Activated naive CD4-positive, alpha-beta T cell treated with anti-CD3 and anti-CD28 coated beads, Interleukin-2, amount 50 U/mL, for 24 hours (primary cell): ENCODE data around the gene CIT.

Source experiments
- H3K27ac Mint-ChIP-seq: one replicate; pipeline ENCODE4 v1.8.0; 2021; ENCODE audit warnings: mild to moderate bottlenecking, mixed read lengths
- H3K27me3 Mint-ChIP-seq: one replicate; pipeline ENCODE4 v1.8.0; 2021; ENCODE audit warnings: mixed read lengths
- H3K36me3 Mint-ChIP-seq: one replicate; pipeline ENCODE4 v1.8.0; 2021; ENCODE audit warnings: mixed read lengths
- H3K4me1 Mint-ChIP-seq: one replicate; pipeline ENCODE4 v1.8.0; 2021; ENCODE audit warnings: mixed read lengths
- H3K4me3 Mint-ChIP-seq: one replicate; pipeline ENCODE4 v1.8.0; 2021; ENCODE audit warnings: mild to moderate bottlenecking, mixed read lengths
- H3K9me3 Mint-ChIP-seq: one replicate; pipeline ENCODE4 v1.8.0; 2021; ENCODE audit warnings: mixed read lengths

The CIT gene

GRCh38 chr12:119687879-119688278, 189.2 kb downstream of the CIT start:
- H3K27ac Mint-ChIP-seq = no peak overlapping the region
- H3K27me3 Mint-ChIP-seq = no peaks in the 10 kb centered on the region
- H3K36me3 Mint-ChIP-seq = peaks cover 3% of the 10 kb centered on the region
- no peaks in the 10 kb centered on the region for H3K9me3 Mint-ChIP-seq
- H3K4me1 Mint-ChIP-seq = peaks cover 1% of the 10 kb centered on the region
- no peak overlapping the region for H3K4me3 Mint-ChIP-seq

- Mint-ChIP-seq H3K27me3 (no peaks in the 10 kb centered on the region), H3K4me3 (no peak overlapping the region), H3K36me3 (peaks cover 3% of the 10 kb centered on the region), H3K9me3 (no peaks in the 10 kb centered on the region), H3K27ac (no peak overlapping the region), H3K4me1 (peaks cover 6% of the 10 kb centered on the region)
Observed at GRCh38 chr12:119687406-119687805, 189.7 kb downstream of the CIT start.

DNA sequence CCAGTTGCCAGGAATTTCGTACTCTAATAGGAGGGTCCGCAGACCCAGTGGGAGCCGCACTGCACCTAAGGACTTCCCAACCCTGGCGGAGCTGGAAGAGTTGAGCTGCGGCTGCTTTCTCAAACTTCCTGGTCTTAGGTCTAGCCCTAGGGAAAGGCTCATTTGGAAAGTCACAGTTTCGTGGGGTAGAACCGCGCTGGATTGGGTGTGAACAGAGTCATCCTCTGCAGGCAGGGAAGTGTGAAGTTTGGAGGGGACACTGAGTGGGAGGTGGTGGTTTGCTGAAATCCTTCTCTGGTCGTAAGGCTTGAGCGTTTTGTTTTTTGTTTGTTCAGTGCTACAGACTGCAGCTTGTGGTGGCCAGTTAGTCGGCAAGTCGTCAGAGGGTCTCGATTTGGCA, 190.3 kb downstream of the CIT start:
- H3K27ac Mint-ChIP-seq = no peak overlapping the region
- no peaks in the 10 kb centered on the region for H3K27me3 Mint-ChIP-seq
- peaks cover 12% of the 10 kb centered on the region for H3K4me1 Mint-ChIP-seq

GRCh38 chr12:119686355-119686754, 190.8 kb downstream of the CIT start:
- peaks cover 4% of the 10 kb centered on the region for H3K36me3 Mint-ChIP-seq

More for the DNA sequence above, 190.3 kb downstream of the CIT start:
- Mint-ChIP-seq H3K9me3 (no peaks in the 10 kb centered on the region), H3K4me3 (no peak overlapping the region), H3K36me3 (peaks cover 4% of the 10 kb centered on the region)

DNA sequence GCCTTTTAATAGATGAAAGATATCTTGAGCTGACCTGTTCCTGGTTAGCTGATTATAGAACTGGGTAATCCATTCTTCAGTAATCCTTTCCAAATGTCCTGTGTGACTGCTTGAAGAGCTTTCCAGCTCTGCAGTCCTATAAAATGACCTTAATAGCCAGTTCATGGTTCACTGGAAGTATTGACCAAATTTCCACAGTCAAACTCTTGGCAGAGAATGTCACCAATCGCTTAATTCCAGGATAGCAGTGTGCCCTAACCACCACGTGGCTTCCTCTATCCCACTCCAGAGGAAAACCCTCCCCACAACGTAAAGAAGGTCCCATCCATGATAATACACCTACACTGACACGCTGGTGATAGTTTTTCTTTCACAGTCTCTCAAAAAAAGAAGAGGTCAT, 191.7 kb downstream of the CIT start:
- no peak overlapping the region for H3K27ac Mint-ChIP-seq

More at GRCh38 chr12:119686355-119686754, 190.8 kb downstream of the CIT start:
- Mint-ChIP-seq H3K4me1 (peaks cover 12% of the 10 kb centered on the region), H3K4me3 (no peak overlapping the region), H3K27me3 (no peaks in the 10 kb centered on the region), H3K9me3 (no peaks in the 10 kb centered on the region), H3K27ac (no peak overlapping the region)

DNA sequence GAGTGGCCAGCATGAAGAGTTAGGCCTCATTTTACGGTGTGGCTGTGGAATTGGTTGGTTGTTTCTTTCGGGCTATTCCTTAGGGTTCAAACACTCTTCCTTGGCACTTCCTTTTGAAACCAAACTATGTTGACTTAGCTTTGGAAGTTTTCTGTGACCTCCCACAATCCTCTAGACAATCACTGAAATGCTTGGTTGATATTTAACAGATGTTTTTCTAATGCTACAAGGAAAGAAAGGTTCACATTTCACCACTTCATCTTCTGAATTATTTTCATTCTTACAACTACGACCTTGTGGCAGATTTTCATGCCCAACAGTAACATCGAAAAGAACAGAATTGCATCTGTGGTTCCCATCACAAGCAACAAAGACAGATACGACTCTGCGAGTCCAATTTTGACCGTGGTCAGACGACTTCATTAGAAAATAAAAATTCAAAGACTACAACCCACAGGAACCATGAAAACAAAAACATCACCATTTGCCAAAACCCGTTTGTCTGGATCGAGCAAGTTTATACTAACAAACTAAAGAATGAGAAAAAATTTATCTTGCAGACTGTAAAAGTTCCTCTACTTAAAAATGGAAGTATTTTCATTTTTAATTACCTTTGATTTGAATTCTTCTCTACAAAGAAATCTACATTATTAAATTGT, 192.3 kb downstream of the CIT start:
- Mint-ChIP-seq H3K27me3 (no peaks in the 10 kb centered on the region), H3K9me3 (no peaks in the 10 kb centered on the region), H3K4me1 (peaks cover 12% of the 10 kb centered on the region), H3K4me3 (no peak overlapping the region), H3K36me3 (peaks cover 5% of the 10 kb centered on the region), H3K27ac (no peak overlapping the region)

More for the DNA sequence above, 191.7 kb downstream of the CIT start:
- no peaks in the 10 kb centered on the region for H3K27me3 Mint-ChIP-seq
- no peak overlapping the region for H3K4me3 Mint-ChIP-seq
- H3K4me1 Mint-ChIP-seq = peaks cover 12% of the 10 kb centered on the region
- no peaks in the 10 kb centered on the region for H3K9me3 Mint-ChIP-seq
- peaks cover 4% of the 10 kb centered on the region for H3K36me3 Mint-ChIP-seq

GRCh38 chr12:119683816-119684215, 193.3 kb downstream of the CIT start:
- Mint-ChIP-seq H3K36me3 (peaks cover 9% of the 10 kb centered on the region), H3K9me3 (no peaks in the 10 kb centered on the region), H3K27ac (no peak overlapping the region)

DNA sequence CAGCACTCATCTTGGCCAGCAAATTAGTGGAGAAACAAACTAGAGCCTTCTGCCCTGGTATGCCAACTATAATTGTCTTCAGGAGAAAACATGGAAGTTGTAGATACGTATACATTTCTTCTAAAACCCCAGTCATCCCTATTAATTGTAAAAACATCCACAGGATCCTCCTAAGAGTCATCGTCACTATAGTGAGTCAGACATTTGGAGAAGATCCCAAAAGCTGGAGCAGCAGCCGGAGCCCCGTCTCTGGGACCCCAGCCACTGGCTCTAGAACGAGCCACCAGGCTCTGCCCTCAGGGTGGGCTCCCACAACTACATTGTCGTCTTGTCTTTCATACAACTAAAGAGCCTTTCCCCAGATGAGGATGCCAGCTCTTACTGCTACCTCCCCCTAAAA, 193.7 kb downstream of the CIT start:
- Mint-ChIP-seq H3K4me3 (no peak overlapping the region), H3K4me1 (peaks cover 12% of the 10 kb centered on the region), H3K9me3 (no peaks in the 10 kb centered on the region), H3K27me3 (no peaks in the 10 kb centered on the region), H3K27ac (no peak overlapping the region), H3K36me3 (peaks cover 10% of the 10 kb centered on the region)

More at GRCh38 chr12:119683816-119684215, 193.3 kb downstream of the CIT start:
- Mint-ChIP-seq H3K4me1 (peaks cover 12% of the 10 kb centered on the region), H3K27me3 (no peaks in the 10 kb centered on the region), H3K4me3 (no peak overlapping the region)

- H3K36me3 Mint-ChIP-seq = peaks cover 11% of the 10 kb centered on the region
- no peaks in the 10 kb centered on the region for H3K9me3 Mint-ChIP-seq
- H3K4me3 Mint-ChIP-seq = no peak overlapping the region
Observed at GRCh38 chr12:119682639-119683252, 194.4 kb downstream of the CIT start.

GRCh38 chr12:119681728-119682638, 195.1 kb downstream of the CIT start:
- Mint-ChIP-seq H3K4me1 (peaks cover 12% of the 10 kb centered on the region), H3K4me3 (no peak overlapping the region), H3K27me3 (no peaks in the 10 kb centered on the region), H3K27ac (no peak overlapping the region), H3K36me3 (peaks cover 13% of the 10 kb centered on the region), H3K9me3 (no peaks in the 10 kb centered on the region)

More at GRCh38 chr12:119682639-119683252, 194.4 kb downstream of the CIT start:
- H3K27ac Mint-ChIP-seq = peak overlapping the region; percentile 18
- no peaks in the 10 kb centered on the region for H3K27me3 Mint-ChIP-seq
- peaks cover 12% of the 10 kb centered on the region for H3K4me1 Mint-ChIP-seq

DNA sequence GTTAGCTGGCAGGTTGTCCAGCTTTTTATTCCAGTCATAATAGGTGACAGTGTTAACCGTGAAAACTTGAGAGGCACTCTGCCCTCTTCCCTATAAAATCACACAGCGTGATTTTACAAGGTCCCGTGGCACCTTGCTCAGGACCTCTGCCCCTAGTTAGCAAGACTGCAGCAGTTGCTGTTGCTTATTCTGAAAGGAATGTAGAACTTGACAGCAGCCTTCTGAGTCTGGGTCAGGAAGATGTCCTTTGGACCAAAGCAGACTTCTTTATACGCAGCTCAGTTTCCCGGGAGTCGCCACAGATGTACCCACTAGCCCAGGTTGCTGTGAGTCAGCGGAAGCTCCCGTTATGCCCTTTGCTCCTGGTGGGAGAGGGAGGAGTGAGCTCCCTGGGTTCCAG, 196.0 kb downstream of the CIT start:
- Mint-ChIP-seq H3K27me3 (no peaks in the 10 kb centered on the region), H3K27ac (no peak overlapping the region), H3K4me1 (peaks cover 12% of the 10 kb centered on the region), H3K36me3 (peaks cover 19% of the 10 kb centered on the region), H3K4me3 (no peak overlapping the region), H3K9me3 (no peaks in the 10 kb centered on the region)

DNA sequence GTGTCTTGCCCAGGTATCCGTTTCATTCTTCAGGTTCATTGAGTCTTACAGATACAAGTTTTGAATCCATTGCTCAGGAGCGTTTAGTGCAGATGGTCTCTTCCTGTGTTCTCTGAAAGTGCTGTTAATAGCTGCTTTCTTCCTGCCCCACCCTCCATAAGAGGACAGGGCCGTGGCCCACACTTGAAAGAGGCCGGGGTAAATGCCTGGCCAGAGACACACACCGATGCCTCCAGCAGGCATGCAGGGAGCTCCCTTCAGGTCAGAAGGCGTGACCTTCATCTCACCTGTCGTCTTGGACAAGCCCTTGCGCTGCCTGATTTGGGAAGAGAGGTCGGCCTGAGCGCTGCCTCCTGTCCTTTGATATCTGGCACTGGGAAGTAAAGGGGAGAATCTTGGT, 197.6 kb downstream of the CIT start:
- Mint-ChIP-seq H3K36me3 (peaks cover 21% of the 10 kb centered on the region), H3K4me1 (peaks cover 12% of the 10 kb centered on the region)

DNA sequence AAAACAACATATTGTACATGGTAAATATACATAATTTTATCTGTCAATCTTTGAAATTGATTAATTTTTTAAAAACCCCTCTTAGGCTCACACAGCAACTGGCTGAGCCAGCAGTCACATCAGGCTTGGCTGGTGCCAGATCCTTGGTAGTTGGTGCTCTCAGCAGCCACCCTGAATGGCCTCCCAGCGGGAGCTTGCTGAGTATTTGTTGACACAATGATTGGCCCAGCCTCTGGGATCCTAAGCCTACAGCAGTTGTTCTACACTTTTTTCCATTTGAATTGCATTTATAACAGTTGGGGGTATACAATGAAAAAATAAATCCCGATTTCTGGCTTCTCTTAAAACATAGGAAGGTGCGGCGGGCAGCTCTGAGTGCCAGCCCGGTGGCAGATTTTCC, 198.0 kb downstream of the CIT start:
- H3K9me3 Mint-ChIP-seq = no peaks in the 10 kb centered on the region
- H3K27me3 Mint-ChIP-seq = no peaks in the 10 kb centered on the region
- no peak overlapping the region for H3K27ac Mint-ChIP-seq
- H3K4me3 Mint-ChIP-seq = no peak overlapping the region
- H3K4me1 Mint-ChIP-seq = peaks cover 12% of the 10 kb centered on the region
- peaks cover 21% of the 10 kb centered on the region for H3K36me3 Mint-ChIP-seq

More for the DNA sequence above, 197.6 kb downstream of the CIT start:
- H3K9me3 Mint-ChIP-seq = no peaks in the 10 kb centered on the region
- H3K4me3 Mint-ChIP-seq = no peak overlapping the region
- no peak overlapping the region for H3K27ac Mint-ChIP-seq
- no peaks in the 10 kb centered on the region for H3K27me3 Mint-ChIP-seq

DNA sequence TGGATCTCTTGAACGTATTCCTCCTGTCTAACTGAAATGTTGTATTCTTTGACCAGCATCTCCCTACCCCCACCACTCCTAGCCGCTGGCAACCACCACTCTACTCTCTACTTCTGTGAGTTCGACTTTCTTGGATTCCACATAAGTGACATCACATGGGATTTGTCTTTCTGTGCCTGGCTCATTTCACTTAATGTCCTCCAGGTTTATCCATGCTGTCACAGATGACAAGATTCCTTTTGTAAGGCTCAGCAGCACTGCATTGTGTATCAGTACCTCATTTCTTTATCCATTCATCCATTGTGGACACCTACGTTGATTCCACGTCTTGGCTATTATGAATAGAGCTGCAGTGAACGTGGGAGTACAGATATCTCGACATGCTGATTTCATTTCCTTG, 198.7 kb downstream of the CIT start:
- H3K27ac Mint-ChIP-seq = no peak overlapping the region
- peaks cover 13% of the 10 kb centered on the region for H3K4me1 Mint-ChIP-seq
- H3K36me3 Mint-ChIP-seq = peaks cover 19% of the 10 kb centered on the region
- no peaks in the 10 kb centered on the region for H3K9me3 Mint-ChIP-seq
- H3K4me3 Mint-ChIP-seq = no peak overlapping the region
- no peaks in the 10 kb centered on the region for H3K27me3 Mint-ChIP-seq

DNA sequence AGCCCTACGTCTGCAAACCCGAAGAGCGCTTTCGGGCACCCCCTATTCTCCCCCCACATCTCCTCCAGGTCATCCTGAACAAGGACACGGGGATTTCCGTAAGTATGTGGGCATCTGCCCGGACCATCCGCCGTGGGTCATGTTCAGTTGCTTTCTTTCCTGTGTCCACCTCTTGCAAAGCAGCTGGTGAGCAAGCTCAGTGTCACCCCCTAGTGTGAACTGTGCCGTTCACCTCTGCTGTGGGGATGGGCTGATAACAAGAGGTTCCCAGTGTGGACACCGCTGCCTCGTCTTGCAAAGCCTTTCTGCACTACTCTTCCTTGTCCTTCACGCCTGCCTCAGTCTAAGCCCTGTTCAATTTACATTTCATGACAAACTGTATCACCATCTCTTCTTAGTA, 200.5 kb downstream of the CIT start:
- no peaks in the 10 kb centered on the region for H3K27me3 Mint-ChIP-seq
- no peak overlapping the region for H3K4me3 Mint-ChIP-seq
- no peaks in the 10 kb centered on the region for H3K9me3 Mint-ChIP-seq
- peaks cover 21% of the 10 kb centered on the region for H3K36me3 Mint-ChIP-seq
- peaks cover 20% of the 10 kb centered on the region for H3K4me1 Mint-ChIP-seq
- H3K27ac Mint-ChIP-seq = no peak overlapping the region

GRCh38 chr12:119676022-119676421, 201.1 kb downstream of the CIT start:
- no peak overlapping the region for H3K27ac Mint-ChIP-seq
- peaks cover 21% of the 10 kb centered on the region for H3K36me3 Mint-ChIP-seq
- H3K4me3 Mint-ChIP-seq = no peak overlapping the region
- peaks cover 26% of the 10 kb centered on the region for H3K4me1 Mint-ChIP-seq
- no peaks in the 10 kb centered on the region for H3K9me3 Mint-ChIP-seq
- H3K27me3 Mint-ChIP-seq = no peaks in the 10 kb centered on the region
